Mesendoderm (in vitro differentiated cells): ENCODE results near the gene CYSTM1.
A peak's percentile ranks its signal among the peaks of the same experiment; 100 is the strongest.

ENCODE experiments used
- DNase-seq: peaks from one replicate; pipeline ENCODE4 v3.0.0; 2013
- H2AK5ac ChIP-seq: 2 replicates; pipeline ENCODE4 v1.6.1; 2013; ENCODE audit warnings: low read length, inconsistent platforms
- H2BK120ac ChIP-seq: 2 replicates; pipeline ENCODE4 v1.6.1; 2013; ENCODE audit warnings: low read depth, mild to moderate bottlenecking, low read length, moderate library complexity, mixed read lengths
- H2BK15ac ChIP-seq: replicated peaks from 2 replicates; pipeline ENCODE4 v1.6.1; 2013; ENCODE audit warnings: low read depth, mild to moderate bottlenecking, moderate library complexity
- H2BK5ac ChIP-seq: 2 replicates; pipeline ENCODE4 v1.6.1; 2013; ENCODE audit warnings: low read length, inconsistent platforms
- H3K18ac ChIP-seq: 2 replicates; pipeline ENCODE4 v1.6.1; 2013; ENCODE audit warnings: mild to moderate bottlenecking, low read length, mixed read lengths
- H3K23ac ChIP-seq: one replicate; pipeline ENCODE4 v1.6.1; 2013; ENCODE audit warnings: low read length
- H3K27ac ChIP-seq: 2 replicates; pipeline ENCODE4 v1.5.1; 2013; ENCODE audit warnings: low read depth, mild to moderate bottlenecking, inconsistent platforms, low read length, moderate library complexity
- H3K27me3 ChIP-seq: 2 replicates; pipeline ENCODE4 v1.6.1; 2013; ENCODE audit warnings: low read length, control low read depth, mild to moderate bottlenecking, inconsistent platforms; ENCODE audit not compliant: insufficient read depth, poor library complexity
- H3K36me3 ChIP-seq: 2 replicates; pipeline ENCODE4 v1.6.1; 2013; ENCODE audit warnings: low read length, inconsistent platforms; ENCODE audit not compliant: control insufficient read depth, insufficient read depth
- H3K4ac ChIP-seq: one replicate; pipeline ENCODE4 v1.6.1; 2013; ENCODE audit warnings: low read depth, mild to moderate bottlenecking, low read length, moderate library complexity
- H3K4me1 ChIP-seq: 2 replicates; pipeline ENCODE4 v1.6.1; 2013; ENCODE audit warnings: low read depth, low read length, inconsistent platforms; ENCODE audit not compliant: control insufficient read depth
- H3K4me2 ChIP-seq: 2 replicates; pipeline ENCODE4 v1.6.1; 2013; ENCODE audit warnings: low read length
- H3K4me3 ChIP-seq: 2 replicates; pipeline ENCODE4 v1.5.1; 2013; ENCODE audit warnings: mild to moderate bottlenecking, low read length
- H3K56ac ChIP-seq: one replicate; pipeline ENCODE4 v1.6.1; 2013; ENCODE audit warnings: low read length
- H3K79me1 ChIP-seq: 2 replicates; pipeline ENCODE4 v1.6.1; 2013; ENCODE audit warnings: low read length, inconsistent platforms
- H3K79me2 ChIP-seq: 2 replicates; pipeline ENCODE4 v1.6.1; 2013; ENCODE audit warnings: mild to moderate bottlenecking, low read length; ENCODE audit not compliant: control insufficient read depth, insufficient read depth
- H3K9ac ChIP-seq: 2 replicates; pipeline ENCODE4 v1.6.1; 2013; ENCODE audit warnings: low read length, inconsistent platforms
- H4K5ac ChIP-seq: one replicate; pipeline ENCODE4 v1.6.1; 2013; ENCODE audit warnings: low read length
- H4K8ac ChIP-seq: one replicate; pipeline ENCODE4 v1.6.1; 2013; ENCODE audit warnings: low read depth, mild to moderate bottlenecking, control low read depth, low read length, moderate library complexity
- WGBS: extraction: QIAGEN DNeasy Blood & Tissue Kit; methylation state at CpG from one replicate; pipeline ENCODE4 v1.1.7; 2013; ENCODE audit warnings: low lambda C conversion rate, missing lambda C conversion rate; ENCODE audit not compliant: insufficient coverage; ENCODE audit errors: extremely low coverage; 5-methylcytosine and 5-hydroxymethylcytosine counted together

Gene CYSTM1

GRCh38 chr5:140252470-140253126 lies 77.6 kb downstream of the CYSTM1 start:
- DNase-seq, result no peak
- Histone ChIP-seq H4K5ac (no peak overlapping the region), H3K36me3 (no peaks in the 10 kb centered on the region), H2BK15ac (no peak overlapping the region), H3K4me3 (no peak overlapping the region), H4K8ac (no peak overlapping the region), H2BK120ac (no peak overlapping the region), H3K79me2 (peaks cover 13% of the 10 kb centered on the region), H2BK5ac (no peak overlapping the region), H3K79me1 (peaks cover 18% of the 10 kb centered on the region), H3K4me1 (no peaks in the 10 kb centered on the region), H3K27ac (peak overlapping the region; percentile 9), H3K9ac (no peak overlapping the region), H3K56ac (no peak overlapping the region), H3K4ac (no peak overlapping the region), H2AK5ac (no peak overlapping the region), H3K18ac (no peak overlapping the region), H3K4me2 (no peak overlapping the region), H3K27me3 (no peaks in the 10 kb centered on the region), H3K23ac (no peak overlapping the region)
- WGBS, result no CpG with 5 or more reads among the region's 10 CpGs

- no peaks in the 10 kb centered on the region for H3K27me3 ChIP-seq
- no peak overlapping the region for H3K4ac ChIP-seq
- H3K23ac ChIP-seq, result no peak overlapping the region
- H2BK5ac ChIP-seq, result no peak overlapping the region
- no peak overlapping the region for H3K18ac ChIP-seq
- H3K9ac ChIP-seq, result no peak overlapping the region
- peaks cover 17% of the 10 kb centered on the region for H3K79me2 ChIP-seq
- H4K8ac ChIP-seq, result no peak overlapping the region
- H2BK15ac ChIP-seq, result no peak overlapping the region
- H3K36me3 ChIP-seq, result no peaks in the 10 kb centered on the region
- H3K27ac ChIP-seq, result no peak overlapping the region
- peaks cover 6% of the 10 kb centered on the region for H3K4me1 ChIP-seq
- no peak overlapping the region for H4K5ac ChIP-seq
- H3K79me1 ChIP-seq, result peaks cover 23% of the 10 kb centered on the region
- H3K4me3 ChIP-seq, result no peak overlapping the region
- WGBS, result no CpG with 5 or more reads among the region's 4 CpGs
- DNase-seq, result no peak
- H2AK5ac ChIP-seq, result no peak overlapping the region
- H2BK120ac ChIP-seq, result no peak overlapping the region
- no peak overlapping the region for H3K56ac ChIP-seq
- no peak overlapping the region for H3K4me2 ChIP-seq
Measured at GRCh38 chr5:140253985-140254384, 79.0 kb downstream of the CYSTM1 start.

- Histone ChIP-seq H2AK5ac (no peak overlapping the region), H3K56ac (no peak overlapping the region), H3K79me2 (peaks cover 13% of the 10 kb centered on the region), H3K27ac (no peak overlapping the region), H3K4me2 (no peak overlapping the region), H4K8ac (no peak overlapping the region), H3K18ac (no peak overlapping the region), H3K36me3 (no peaks in the 10 kb centered on the region), H3K9ac (no peak overlapping the region), H3K4ac (no peak overlapping the region), H3K27me3 (no peaks in the 10 kb centered on the region), H2BK5ac (no peak overlapping the region), H3K4me1 (peaks cover 11% of the 10 kb centered on the region), H2BK120ac (no peak overlapping the region), H3K23ac (no peak overlapping the region), H3K4me3 (no peak overlapping the region), H2BK15ac (no peak overlapping the region), H4K5ac (no peak overlapping the region), H3K79me1 (peaks cover 23% of the 10 kb centered on the region)
- no CpG with 5 or more reads among the region's 4 CpGs for WGBS
- DNase-seq, result no peak
Measured at GRCh38 chr5:140255460-140256157, 80.6 kb downstream of the CYSTM1 start.

- H3K18ac ChIP-seq, result no peak overlapping the region
- H3K23ac ChIP-seq, result no peak overlapping the region
- no peak overlapping the region for H3K4me2 ChIP-seq
- H4K5ac ChIP-seq, result no peak overlapping the region
- H3K4me3 ChIP-seq, result no peak overlapping the region
- no peak overlapping the region for H3K9ac ChIP-seq
- no peak overlapping the region for H2AK5ac ChIP-seq
- no peak overlapping the region for H2BK120ac ChIP-seq
- no peak overlapping the region for H3K56ac ChIP-seq
- H3K79me2 ChIP-seq, result peaks cover 13% of the 10 kb centered on the region
- no peak overlapping the region for H2BK15ac ChIP-seq
- 100% methylated on average over 1 of the region's 6 CpGs for WGBS
- no peak overlapping the region for H3K27ac ChIP-seq
- H3K36me3 ChIP-seq, result no peaks in the 10 kb centered on the region
- H2BK5ac ChIP-seq, result no peak overlapping the region
- H3K4me1 ChIP-seq, result peaks cover 11% of the 10 kb centered on the region
- H4K8ac ChIP-seq, result no peak overlapping the region
- H3K79me1 ChIP-seq, result peaks cover 23% of the 10 kb centered on the region
- no peak overlapping the region for H3K4ac ChIP-seq
- no peak for DNase-seq
- no peaks in the 10 kb centered on the region for H3K27me3 ChIP-seq
Measured at GRCh38 chr5:140256726-140257125, 81.7 kb downstream of the CYSTM1 start.

GRCh38 chr5:140258016-140258415 lies 83.0 kb downstream of the CYSTM1 start:
- Histone ChIP-seq H2AK5ac (no peak overlapping the region), H3K27me3 (no peaks in the 10 kb centered on the region), H3K4me1 (peaks cover 11% of the 10 kb centered on the region), H3K4ac (no peak overlapping the region), H3K18ac (no peak overlapping the region), H2BK120ac (no peak overlapping the region), H3K79me2 (peaks cover 17% of the 10 kb centered on the region), H3K56ac (no peak overlapping the region), H3K27ac (no peak overlapping the region), H3K4me2 (no peak overlapping the region), H3K79me1 (peaks cover 22% of the 10 kb centered on the region), H2BK5ac (no peak overlapping the region), H2BK15ac (no peak overlapping the region), H3K23ac (no peak overlapping the region), H4K8ac (no peak overlapping the region), H3K4me3 (no peak overlapping the region), H3K36me3 (no peaks in the 10 kb centered on the region), H4K5ac (no peak overlapping the region), H3K9ac (no peak overlapping the region)
- WGBS, result no CpG with 5 or more reads among the region's 3 CpGs
- no peak for DNase-seq
